Tibial artery (tissue), 4 donors: ENCODE measurements around the gene TNRC6A.

Source experiments
- DNase-seq, 2 donors: peaks; one replicate each; pipeline ENCODE4 v3.0.0-alpha.2; 2019
- H3K27ac ChIP-seq, 2 donors: fragments of 200-600 bp; sonication (generic) in 1 of 2; 1 replicate in 1 of 2; 2 replicates in 1 of 2; pipeline ENCODE4 v1.5.1; 2018 to 2019; ENCODE audit warnings: mild to moderate bottlenecking in 1 of 2
- H3K27me3 ChIP-seq, 2 donors: fragments of 200-600 bp; sonication (generic) in 1 of 2; one replicate each; pipeline versions ENCODE4 v1.5.1 to v1.6.0; 2016 to 2019
- H3K36me3 ChIP-seq, 3 donors: fragments of 200-600 bp; sonication (generic) in 2 of 3; one replicate each; pipeline ENCODE4 v1.5.1; 2016 to 2019; ENCODE audit warnings: mild to moderate bottlenecking in 2 of 3
- H3K4me1 ChIP-seq, 4 donors: fragments of 200-600 bp; sonication (generic) in 2 of 4; 1 replicate in 3 of 4; 2 replicates in 1 of 4; pipeline ENCODE4 v1.5.1; 2016 to 2019
- H3K4me3 ChIP-seq, 2 donors: fragments of 200-600 bp; sonication (generic) in 1 of 2; 1 replicate in 1 of 2; 2 replicates in 1 of 2; pipeline ENCODE4 v1.5.1; 2018 to 2019; ENCODE audit warnings: mild to moderate bottlenecking in 2 of 2
- H3K9me3 ChIP-seq, 3 donors: fragments of 200-600 bp; sonication (generic) in 1 of 3; one replicate each; pipeline ENCODE4 v1.5.1; 2016 to 2019
- intact Hi-C: fragments of 100-400 bp; cut with DNase I; formaldehyde crosslinking; loops from one replicate; pipeline ENCODE4 v1.15.0; 2023; ENCODE audit warnings: low total_unique reads
- TF ChIP-seq, protein P1 (sequence below), 2 experiments: fragments of 200-600 bp in 1 of 2; fragments of 450-650 bp in 1 of 2; IDR thresholded peaks; one replicate each; pipeline ENCODE4 v1.5.1; 2017 to 2019; ENCODE audit warnings: antibody characterized with exemption in 2 of 2, mild to moderate bottlenecking in 1 of 2, moderate library complexity in 1 of 2

TNRC6A gene

DNA sequence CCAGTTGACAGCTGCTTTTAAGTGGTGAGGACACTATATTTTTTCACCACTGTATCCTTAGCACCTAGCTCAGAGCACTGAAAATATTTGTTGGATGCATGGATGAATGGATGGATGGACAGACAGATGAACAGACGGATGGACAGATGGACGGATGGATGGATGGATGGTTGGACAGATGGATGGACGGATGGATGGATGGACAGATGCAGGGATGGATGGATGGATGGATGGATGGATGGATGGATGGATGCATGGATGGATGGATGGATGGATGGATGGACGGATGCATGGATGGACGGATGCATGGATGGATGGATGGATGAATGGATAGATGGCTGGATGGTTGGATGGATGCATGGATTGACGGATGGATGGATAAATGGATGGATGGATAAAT, 103.9 kb downstream of the TNRC6A start:
- no peaks in the 10 kb centered on the region for H3K9me3 ChIP-seq
- DNase-seq = no peak
- H3K4me3 ChIP-seq = no peak overlapping the region
- intact Hi-C loops = no loop called here
- H3K27ac ChIP-seq = no peak overlapping the region
- no peaks in the 10 kb centered on the region for H3K27me3 ChIP-seq
- TF ChIP-seq, protein P1, sequence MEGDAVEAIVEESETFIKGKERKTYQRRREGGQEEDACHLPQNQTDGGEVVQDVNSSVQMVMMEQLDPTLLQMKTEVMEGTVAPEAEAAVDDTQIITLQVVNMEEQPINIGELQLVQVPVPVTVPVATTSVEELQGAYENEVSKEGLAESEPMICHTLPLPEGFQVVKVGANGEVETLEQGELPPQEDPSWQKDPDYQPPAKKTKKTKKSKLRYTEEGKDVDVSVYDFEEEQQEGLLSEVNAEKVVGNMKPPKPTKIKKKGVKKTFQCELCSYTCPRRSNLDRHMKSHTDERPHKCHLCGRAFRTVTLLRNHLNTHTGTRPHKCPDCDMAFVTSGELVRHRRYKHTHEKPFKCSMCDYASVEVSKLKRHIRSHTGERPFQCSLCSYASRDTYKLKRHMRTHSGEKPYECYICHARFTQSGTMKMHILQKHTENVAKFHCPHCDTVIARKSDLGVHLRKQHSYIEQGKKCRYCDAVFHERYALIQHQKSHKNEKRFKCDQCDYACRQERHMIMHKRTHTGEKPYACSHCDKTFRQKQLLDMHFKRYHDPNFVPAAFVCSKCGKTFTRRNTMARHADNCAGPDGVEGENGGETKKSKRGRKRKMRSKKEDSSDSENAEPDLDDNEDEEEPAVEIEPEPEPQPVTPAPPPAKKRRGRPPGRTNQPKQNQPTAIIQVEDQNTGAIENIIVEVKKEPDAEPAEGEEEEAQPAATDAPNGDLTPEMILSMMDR (IDR thresholded peaks at IDR 0.05) = no peak
- H3K4me1 ChIP-seq = peaks cover 0 to 7% (median 1%) of the 10 kb centered on the region in 4 donors
- peaks cover 5 to 17% (median 5%) of the 10 kb centered on the region in 3 donors for H3K36me3 ChIP-seq

DNA sequence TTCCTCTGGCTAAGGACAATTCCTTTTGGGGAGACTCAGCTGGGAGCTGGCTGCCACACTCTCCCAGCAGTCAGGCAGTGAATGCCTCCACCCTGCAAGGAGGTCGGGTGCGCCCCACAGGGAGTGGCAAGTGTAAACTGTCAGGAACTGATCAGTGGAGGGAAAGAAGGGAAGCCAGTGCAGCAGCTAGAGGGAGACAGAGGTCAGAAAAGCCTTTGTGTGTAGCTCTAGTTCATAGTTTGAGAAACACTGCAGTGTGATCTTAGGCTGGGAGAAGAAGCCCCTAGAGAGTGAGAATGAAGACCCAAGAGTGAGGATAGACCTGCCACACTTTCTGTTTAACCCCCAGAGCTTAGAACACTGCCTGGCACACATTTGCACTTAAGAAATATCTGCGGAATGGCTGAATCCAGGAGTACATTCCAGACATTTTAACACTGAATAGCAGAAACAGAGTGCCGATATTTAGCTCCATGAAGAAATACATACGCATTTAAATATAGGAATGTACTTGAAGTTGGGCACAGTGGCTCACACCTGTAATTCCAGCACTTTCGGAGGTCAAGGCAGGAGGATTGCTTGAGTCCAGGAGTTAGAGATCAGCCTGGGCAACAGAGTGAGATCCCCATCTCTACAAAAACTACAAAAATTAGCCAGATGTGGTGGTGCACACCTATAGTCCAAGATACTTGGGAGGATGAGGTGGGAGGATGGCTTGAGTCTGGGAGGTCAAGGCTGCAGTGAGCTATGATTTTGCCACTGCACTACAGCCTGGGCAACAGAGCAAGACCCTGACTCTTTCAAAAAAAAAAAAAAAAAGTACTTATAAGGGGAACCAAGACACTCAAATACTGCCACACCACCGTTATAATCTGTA, 105.2 kb downstream of the TNRC6A start:
- intact Hi-C loops = no loop called here
- Histone ChIP-seq H3K27ac (no peak overlapping the region), H3K4me3 (no peak overlapping the region), H3K4me1 (peaks cover 0 to 20% (median 11%) of the 10 kb centered on the region in 4 donors), H3K9me3 (no peaks in the 10 kb centered on the region), H3K36me3 (peaks cover 0 to 3% (median 0%) of the 10 kb centered on the region in 3 donors), H3K27me3 (no peaks in the 10 kb centered on the region)
- TF ChIP-seq, protein P1 (IDR thresholded peaks at IDR 0.05) = peak in 1 of 2 experiments; percentile 29
- no peak for DNase-seq

DNA sequence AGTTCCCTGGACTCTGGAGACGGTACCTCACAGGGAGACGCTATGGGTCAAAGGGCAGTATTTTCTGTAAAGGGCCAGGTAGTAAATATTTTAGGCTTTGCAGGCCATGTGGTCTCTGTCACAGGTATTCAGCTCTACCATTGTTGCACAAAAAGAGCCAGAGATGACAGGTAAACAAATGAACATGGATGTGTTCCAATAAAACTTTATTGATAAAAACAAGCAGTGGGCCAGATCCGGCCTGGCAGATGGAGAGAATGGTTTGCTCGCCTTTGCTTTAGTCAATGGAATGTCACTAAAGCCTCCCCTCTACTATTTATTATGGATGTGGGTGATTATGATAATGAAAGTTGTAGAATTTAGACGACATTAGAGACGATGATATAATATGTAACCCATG, 107.4 kb downstream of the TNRC6A start:
- Histone ChIP-seq H3K27me3 (no peaks in the 10 kb centered on the region), H3K4me1 (peaks cover 0 to 21% (median 11%) of the 10 kb centered on the region in 4 donors), H3K36me3 (no peaks in the 10 kb centered on the region), H3K9me3 (no peaks in the 10 kb centered on the region), H3K4me3 (no peak overlapping the region), H3K27ac (no peak overlapping the region)
- TF ChIP-seq, protein P1 (IDR thresholded peaks at IDR 0.05) = no peak
- no peak for DNase-seq
- intact Hi-C loops = no loop called here

- Histone ChIP-seq H3K4me1 (peaks cover 0 to 21% (median 11%) of the 10 kb centered on the region in 4 donors), H3K27ac (peak overlapping the region in 1 of 2 donors; percentile 47), H3K4me3 (no peak overlapping the region), H3K27me3 (no peaks in the 10 kb centered on the region), H3K36me3 (no peaks in the 10 kb centered on the region), H3K9me3 (no peaks in the 10 kb centered on the region)
- intact Hi-C loops = no loop called here
- no peak for DNase-seq
- TF ChIP-seq, protein P1 (IDR thresholded peaks at IDR 0.05) = no peak
Observed at GRCh38 chr16:24837969-24838368, 108.5 kb downstream of the TNRC6A start.

- H3K27ac ChIP-seq = peak overlapping the region; percentile 47 to 50
- TF ChIP-seq, protein P1 (IDR thresholded peaks at IDR 0.05) = no peak
- H3K4me1 ChIP-seq = peaks cover 0 to 21% (median 11%) of the 10 kb centered on the region in 4 donors
- peaks cover 0 to under 1% (median 0%) of the 10 kb centered on the region in 3 donors for H3K36me3 ChIP-seq
- H3K27me3 ChIP-seq = no peaks in the 10 kb centered on the region
- no peaks in the 10 kb centered on the region for H3K9me3 ChIP-seq
- H3K4me3 ChIP-seq = no peak overlapping the region
- peak; percentile 70 to 80 for DNase-seq
- intact Hi-C loops = no loop called here
Observed at GRCh38 chr16:24838554-24839266, 109.3 kb downstream of the TNRC6A start.
